ENCODE results near the gene FGF3.
A peak's percentile ranks its signal among the peaks of the same experiment; 100 is the strongest.

The FGF3 gene

DNA sequence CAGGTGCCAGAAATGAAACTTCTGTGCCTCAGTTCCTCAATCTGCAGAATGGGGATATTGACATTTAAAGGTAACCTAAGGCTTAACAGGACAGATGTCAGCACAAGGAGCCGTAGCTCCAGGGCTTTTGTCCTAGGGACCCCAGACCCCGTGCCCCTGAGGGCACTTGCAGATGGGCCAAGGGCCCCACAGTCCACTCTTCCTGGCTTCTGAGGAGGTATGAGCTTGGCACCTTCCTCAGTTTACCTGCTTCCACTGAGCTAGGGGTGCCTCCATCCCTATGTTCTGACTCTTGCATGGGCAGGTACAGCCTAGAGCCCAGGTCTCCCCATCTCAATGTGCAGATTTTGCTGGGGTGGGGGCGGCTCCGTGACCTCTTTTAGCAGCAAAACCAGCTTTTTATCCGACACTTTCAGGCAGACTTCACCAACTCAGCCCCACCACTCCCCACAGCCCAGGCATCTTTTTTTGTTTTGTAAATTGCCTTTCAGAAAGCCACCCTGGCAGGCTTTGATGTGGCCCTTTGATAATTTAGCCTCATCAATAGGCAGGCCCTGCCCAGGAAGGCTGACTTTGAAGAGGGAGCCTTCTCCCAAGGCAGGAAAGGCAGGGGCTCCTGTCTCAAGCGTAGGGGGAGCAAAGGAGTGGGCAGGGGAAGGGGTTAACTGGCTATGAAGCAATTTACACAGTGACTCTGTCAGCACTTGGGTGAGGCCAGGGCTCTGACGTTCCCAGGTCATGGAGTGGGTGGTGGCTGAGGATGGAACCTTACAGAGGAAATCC, 23.7 kb upstream of the FGF3 start:
- no peak for DNase-seq

DNA sequence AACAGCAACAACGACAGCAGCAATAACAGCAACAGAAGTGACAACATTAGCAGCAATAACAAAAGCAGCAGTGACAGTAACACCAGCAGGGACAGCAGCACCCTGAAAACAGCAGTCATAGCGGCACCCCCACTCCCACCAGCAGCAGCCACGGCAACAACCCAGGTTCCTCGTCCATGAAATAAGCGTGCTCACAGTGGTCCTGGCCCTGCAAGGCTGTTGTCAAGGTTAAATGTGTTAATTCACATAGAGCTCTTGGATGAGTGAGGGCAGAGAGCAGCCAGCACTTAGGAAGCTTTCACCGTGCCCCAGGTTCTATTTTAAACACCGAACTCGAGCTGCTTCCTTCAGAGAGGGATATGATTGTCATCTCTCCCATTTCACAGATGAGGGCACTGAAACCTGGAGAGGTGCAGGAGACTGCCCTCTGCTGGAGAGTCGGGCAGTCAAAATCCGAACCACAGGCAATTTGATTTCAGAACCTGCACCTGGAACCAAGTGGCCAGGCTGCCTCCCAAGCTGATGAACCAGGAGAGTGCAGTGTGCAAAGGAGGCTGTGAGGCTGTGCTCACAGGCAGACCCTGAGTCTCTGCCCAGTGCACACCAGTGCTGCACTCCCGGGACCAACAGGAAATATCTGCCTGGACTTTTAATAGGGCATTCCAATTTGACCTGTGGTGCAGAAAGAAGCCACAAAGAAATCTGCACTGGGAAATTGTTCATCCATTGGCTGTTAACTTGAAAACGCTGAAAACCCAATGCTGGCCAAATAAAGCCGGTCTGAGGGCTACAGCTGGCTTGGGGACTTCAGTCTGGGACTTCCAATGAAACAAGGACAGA, 22.9 kb upstream of the FGF3 start:
- no peak for DNase-seq

DNA sequence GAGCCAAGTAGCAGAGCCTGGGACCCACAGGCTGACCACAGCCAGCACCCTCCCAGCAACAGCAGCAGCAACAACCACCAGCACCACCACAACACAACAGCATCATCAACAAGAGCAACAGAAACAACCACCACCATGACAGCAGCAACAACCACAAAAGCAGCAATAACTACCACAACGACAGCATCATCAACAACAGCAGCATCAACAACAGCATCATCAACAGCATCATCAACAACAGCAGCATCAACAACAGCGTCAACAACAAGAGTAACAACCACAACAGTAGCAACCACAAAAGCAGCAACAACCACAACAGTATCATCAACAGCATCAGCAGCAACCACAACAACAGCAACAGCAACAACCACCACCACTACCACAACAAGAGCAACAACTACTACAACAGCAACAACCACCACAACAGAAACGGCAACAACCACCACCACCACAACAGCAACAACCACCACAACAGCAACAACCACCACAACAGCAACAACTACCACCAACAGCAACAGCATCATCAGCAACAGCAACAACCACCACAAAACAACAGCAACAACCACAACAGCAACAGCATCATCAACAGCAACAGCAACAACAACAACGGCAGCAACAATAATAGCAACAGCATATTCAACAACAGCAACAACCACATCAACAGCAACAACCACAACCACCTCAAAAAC, 22.1 kb upstream of the FGF3 start:
- DNase-seq: no peak

DNA sequence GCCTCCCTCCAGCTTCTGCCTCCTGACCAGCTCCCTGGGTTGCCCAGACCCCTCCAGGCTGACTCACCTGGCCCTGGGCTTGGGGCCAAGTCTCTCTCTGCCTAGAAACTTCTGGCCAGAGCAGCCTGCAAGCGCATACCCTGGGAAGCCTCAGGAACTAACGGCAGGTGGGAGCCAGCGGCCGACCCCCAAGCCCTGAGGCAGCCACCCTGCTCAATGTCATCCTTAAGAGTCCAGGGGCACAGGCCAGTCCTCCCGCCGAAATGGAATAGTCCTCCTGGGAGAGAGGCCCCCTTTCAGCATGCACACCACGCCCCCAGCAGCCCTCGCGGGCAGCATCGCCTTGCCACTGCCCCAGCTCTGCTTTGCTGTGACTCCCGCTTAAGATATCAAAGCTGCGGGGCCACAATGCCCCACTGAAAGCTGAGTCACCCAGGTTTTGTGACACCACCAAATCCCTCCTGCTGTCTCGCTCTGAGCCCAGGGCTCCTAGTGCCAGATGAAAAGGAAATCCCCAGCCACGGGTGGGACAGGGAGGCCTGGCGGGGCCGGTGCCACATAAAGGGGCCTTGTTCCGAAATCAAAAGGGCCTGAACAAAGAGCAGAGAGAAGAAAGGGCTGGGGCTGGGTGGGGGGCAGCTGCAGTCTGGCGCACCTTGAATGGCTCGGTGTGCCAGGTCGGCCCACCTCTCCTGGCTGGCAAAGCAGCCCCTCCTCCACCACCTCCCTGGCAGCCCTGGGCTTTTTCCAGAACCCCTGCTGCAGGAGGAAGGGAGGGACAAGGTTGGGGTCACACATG, 21.4 kb upstream of the FGF3 start:
- DNase-seq: peak; percentile 17

DNA sequence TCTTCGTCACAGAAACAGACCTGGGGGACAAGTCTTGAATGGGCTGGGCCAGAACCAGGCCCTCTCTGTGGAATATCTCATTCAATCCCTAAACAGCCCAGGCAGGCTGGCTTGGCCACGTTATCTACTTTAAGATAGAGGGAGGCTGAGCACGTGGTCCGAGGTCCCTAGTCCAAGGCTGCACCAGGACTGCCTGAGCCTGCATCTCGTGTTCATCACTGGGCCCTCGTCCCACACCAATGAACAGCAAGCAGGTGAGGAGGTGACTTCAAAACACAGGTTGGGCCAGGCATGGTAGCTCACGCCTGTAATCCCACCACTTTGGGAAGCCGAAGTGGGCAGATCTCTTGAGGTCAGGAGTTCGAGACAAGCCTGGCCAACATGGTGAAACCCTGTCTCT, 20.3 kb upstream of the FGF3 start:
- DNase-seq: no peak

DNA sequence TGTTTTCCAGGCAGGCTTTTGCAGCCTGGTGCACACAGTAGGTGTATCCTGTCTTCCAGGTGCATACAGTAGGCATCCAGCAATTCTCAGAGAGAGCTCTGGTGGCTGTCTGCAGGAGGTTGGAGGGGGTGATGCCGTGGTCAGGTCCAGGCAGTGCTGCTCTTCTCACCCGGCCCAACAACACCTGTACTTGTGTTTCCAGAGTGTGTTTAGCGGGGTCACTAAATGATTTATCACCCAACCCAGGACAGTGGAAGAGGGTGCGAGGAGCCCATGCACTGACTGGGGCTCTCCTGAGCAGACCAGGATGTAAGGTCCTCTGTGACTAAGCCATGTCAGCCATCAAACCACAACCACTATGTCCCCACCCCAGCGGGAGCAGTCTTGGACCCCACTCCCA, 18.6 kb upstream of the FGF3 start:
- no peak for DNase-seq

DNA sequence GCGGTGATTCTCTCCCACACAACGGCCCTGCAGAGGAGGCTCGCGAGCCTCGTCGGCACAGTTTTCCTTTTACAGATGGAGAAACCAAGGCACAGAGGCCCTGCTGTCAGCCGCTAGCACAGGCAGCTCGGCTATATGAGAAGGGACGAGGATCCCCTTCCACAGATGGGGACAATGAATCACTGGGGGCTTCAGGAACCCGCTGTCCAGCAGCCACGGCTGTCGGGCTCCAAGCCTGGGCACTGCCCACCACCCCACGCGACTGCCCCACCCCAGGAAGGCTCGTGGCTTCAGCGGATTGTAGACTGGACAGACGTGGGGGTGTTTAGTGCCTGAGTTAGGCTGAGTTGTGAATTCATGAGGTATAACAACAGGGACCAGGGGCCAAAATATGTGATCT, 17.2 kb upstream of the FGF3 start:
- no peak for DNase-seq

DNA sequence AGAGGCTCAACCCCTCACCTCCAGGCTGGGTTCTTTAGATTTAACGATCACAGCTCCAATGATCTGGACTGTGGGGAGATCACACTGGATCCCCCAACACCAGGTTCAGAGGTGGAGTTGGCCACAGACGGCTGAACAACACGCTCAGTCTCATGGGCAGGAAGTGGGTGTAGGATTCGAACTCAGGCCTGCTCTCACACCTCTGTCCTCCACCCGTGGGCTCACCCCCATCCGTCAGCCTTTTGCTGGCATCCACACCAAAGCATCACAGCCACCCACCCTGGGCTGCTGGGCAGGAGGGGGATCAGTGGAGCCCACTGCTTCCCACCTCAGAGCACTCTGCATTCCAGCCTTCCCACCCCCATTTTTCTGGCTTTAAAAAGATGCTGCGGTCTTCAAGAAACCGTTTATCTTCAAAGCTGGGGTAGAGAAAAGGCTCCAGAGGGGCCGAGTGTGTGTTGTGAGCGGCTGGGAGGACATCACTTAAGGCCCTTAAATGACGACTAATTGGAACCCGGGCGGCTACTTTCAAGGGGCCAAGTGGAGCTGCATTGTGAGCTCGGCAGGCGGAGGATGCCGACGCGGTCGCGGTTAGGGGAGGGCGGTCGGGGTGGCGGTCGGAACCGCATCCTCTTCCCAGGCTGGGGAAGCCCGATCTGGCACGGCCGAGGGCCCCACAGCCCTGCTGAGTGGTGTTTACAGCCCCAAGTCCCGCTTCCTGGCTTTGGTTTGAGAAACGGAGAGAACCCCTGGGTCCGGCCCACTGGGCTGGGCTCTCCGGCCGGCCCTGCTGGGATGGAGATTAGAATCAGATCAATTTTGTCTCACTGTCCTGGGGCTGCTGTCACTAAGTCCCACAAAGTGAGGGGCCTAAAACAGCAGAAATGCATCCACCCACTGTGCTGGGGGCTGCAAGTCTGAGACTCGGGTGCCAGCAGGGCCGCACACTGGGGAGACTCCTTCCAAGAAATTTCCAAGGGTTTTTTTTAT, 15.9 kb upstream of the FGF3 start:
- DNase-seq: no peak

DNA sequence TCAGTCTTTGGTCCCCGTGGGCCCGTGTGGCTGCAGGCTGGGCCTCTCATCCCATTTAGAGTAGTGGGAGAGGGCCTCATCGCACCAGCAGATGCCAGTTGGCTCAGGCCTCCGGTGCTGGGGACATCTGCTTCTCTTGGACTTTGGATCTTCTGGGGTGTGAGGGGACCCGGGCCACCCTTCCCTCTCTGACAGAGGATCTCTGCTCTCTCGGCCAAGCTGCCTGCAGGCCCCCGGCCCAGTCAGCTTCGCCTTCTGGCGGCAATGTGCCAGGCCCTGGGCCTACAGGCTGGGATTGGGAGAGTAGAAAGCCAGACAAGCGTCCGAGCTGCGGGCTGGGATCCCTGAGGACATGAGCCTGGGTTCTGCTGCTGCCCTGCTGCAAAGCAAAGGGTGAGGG, 15.0 kb upstream of the FGF3 start:
- DNase-seq: no peak

DNA sequence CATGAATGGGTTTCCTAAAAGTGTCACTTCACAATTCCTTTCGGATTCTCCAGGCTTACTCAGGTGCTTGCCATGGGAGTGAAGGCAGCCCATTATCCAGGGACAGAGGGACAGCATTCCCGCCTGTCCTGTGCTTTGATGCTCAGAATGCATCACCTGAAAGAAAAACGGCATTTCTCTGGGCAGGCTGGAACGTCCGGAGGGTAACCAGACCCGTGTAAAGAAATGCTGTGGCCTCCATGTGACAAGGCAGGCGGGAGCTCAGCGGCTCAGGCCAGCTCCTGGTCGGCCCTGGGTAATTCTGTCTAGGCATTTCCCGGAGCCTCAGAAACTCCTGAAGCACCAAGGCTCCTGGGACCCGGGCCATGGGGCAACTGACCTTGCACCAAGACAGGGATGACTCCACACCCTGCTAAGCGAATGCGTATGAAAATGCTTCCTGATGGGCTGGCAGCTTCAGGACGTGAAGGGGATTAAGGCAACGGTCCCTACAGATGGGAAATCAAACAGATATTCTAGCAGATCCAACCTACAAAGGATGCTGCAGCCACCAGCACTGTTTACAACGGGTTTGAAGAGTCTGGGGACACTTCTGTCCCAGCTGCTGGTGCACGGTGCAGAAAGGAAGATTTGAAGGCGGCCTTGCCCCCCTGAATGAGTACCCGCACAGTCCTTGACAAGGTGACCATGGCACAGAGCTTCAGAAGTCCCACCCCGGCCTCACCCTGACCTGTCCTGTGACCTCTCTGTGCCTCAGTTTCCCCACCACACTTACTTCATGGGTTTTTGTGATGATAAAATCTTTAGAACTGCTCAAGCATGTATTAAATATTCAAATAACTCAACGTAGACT, 13.6 kb upstream of the FGF3 start:
- DNase-seq: no peak

DNA sequence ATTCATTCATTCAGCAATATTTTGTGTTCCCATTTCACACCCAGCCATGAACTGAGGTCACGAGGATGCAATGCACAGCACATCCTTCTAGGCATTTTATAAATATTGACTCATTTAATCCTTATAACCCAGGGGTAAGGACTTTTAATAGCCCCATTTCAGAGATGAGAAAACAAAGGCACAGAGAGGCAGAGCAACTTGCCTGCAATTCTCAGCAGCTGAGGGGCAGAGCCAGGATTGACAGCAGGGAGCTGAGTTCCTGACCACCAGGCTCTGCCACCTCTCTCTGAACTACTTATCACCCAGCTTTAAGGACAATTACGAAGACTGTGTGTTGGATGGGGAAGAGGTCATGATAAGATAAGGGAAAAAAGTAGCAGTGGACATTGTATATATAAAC, 12.8 kb upstream of the FGF3 start:
- DNase-seq: no peak

DNA sequence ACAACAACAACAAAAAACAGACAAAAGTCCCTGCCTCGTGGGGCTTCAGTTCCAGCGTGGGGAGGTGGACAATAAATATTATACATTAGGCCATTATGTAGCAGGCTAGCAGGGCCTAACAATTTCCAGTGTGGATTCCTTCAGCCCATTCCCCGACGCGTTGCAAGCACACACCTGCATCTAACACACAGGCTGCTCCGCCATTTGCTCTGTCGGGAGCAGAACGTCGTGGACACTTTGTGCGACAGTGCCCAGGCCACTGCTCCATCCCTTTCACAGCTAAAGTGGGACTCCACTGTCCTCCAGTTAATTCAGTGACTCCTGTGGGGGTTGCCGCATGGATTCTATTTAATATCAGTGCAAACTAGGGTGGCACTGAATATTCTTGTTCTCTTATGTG, 10.9 kb upstream of the FGF3 start:
- DNase-seq: no peak

DNA sequence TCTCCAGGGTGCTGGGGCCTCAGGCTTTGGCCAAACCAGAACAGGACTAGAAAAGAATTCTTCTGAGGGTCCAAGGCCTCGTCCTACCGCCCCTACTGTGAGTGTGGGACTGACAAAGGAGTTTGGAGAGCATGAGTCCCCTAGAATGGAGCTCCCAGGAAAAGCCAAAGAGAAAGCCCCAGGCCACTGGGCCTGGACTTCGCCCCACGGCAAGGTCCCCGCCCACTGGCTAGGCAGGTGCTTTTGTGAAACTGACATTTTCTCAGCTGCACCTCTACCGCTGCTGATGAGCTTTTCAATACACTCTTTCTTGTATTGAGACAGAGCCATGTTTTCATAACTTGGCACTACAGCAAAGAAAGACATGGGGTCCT, 9.7 kb upstream of the FGF3 start:
- no peak for DNase-seq

DNA sequence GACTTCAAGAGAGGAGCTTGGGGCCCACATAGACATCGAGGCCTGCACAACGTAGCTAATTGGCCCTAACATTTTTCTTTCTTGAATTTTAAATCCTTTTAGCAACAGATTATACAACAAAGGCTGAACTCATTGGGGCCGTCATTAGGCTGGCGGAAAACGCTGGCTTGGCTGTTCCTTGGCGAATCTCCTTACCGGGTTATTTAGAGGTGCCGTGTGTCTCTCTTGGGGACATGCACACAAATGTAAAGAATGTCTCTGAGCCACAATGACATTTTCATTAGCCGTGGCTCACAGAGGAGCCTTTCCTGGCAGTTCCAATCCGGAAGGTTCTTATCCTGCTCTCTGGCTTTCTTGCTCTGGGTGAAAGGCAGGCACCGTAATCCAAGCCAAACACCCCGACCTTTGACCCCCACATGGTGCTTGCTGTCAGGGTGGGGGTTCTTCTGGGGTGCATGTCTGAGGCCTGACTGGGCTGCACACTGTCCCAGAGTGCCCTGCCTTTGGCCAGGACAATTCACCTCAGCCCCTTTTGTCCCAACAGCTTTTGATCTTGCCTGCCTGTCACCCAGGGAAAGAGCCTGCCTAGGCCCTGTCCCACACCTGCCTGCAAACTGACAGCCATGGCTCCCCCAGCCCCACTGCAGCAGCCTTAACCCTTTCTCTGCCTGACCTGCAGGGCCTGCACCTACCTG, 9.2 kb upstream of the FGF3 start:
- no peak for DNase-seq

DNA sequence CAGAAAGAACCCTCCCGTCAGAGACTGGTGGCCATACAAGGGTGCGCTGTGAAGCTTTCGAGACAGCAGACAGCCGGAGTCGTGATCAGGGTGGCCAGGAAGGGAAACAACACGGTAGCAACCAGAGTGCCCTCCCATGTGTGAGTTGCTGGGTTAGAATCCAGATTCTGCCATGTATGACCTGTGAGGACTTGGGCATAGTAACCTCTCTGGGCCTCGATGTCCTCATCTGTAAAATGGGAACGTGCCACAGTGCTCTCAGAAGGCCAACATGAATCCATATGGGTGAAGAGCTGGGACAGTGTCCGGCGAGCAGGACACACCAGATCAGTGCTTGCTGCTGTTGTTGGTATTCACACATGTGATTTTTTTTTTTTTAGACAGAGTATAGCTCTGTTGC, 7.6 kb upstream of the FGF3 start:
- no peak for DNase-seq

DNA sequence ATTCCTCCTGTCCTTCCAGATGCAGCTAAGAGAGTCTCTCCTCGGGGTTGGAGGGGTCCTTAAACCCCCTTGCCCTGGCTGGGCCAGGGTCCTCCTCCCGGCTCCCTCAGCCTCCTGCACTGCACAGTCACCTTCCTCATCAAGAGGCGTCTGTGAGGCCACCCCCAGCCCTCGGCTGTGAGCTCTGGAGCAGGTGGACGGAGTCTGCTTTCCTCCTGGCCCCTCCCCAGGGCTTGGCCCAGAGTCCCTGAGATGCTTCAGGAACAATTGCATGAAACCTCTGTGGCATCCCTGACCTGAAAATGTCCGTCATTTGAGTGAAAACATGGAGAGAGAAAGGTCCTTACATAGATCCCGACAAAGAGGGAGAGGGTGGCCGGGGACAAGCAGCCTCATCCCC, 6.7 kb upstream of the FGF3 start:
- no peak for DNase-seq

DNA sequence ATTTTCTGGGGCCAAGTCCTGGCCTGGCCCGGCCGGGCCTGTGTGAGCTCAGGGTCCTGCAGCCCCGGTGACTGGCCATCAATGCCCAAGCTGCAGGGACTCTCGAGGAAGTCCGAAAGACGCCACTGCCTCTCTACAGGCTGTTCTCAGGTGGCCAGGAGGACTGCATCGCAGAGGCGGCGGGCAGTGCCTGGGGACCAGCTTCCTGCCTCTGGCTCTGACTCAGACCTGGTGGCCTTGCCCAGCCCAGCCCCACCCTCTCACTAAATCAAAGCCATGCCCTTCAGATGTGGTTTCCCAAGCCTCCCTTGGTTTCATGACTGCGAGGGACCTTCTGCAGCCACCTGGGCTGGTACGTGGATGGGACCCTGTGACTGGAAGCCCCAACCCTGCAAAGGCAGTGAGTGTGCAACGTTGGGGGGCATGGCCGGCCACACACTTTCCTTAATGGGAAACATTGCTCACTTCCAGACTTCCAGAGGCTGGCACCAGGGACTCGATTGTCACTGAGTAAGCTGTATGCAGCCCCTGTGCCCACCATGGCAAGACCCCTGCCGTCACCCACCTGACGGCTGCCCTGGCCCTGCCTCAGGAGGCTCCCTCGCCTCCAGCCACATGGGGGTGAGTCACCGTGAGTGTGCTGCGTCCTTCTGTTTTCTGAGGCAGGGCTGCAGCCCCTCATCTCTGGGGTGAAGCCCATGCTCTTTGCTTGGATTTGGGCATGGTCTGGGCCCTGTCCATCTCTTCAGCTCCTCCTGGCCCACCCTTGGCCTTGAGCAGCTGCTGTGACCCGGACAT, 6.0 kb upstream of the FGF3 start:
- DNase-seq: no peak

DNA sequence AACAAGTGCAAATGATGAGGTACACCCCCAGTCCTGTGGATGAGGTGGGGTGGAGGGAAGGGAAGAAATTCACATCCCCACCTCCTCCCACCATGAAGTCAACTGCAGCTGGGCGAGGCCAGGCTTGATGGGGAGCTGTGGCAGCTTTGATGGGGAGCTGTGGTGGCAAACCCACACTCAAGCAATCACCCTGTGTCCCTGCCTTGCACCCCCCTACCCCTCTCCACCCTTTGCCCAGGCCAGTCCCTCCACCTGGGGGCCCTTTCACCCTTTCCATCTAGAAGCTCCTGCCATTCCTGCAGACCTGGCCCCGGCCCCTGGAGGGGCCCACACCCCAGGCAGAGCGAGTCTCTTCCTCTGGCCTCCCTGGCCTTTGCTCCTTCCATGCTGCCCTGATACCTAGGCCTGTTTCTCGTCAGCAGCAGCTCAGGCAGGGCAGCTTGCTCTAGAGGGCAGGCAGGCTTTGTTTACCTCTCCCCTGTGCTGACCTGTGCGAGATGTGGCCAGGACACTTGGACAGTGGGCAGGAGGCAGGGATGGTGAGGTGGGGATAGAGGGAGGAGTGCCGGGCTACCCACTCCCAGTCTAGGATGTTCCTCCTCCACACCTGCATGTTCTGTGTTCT, 4.5 kb upstream of the FGF3 start:
- no peak for DNase-seq
